NCI-H2227 (cell line): ENCODE results near the gene PAX8.

Experiments
- DNase-seq: peaks from one replicate; lab custom pipeline; 2025; ENCODE audit not compliant: unreplicated experiment; lab: John Stamatoyannopoulos, UW

PAX8 gene

GRCh38 chr2:113209011-113209645, 69.6 kb downstream of the PAX8 start:
- DNase-seq: no peak

- DNase-seq: no peak
Measured at GRCh38 chr2:113208396-113208795, 70.3 kb downstream of the PAX8 start.

- no peak for DNase-seq
Measured at GRCh38 chr2:113207021-113207420, 71.7 kb downstream of the PAX8 start.

DNA sequence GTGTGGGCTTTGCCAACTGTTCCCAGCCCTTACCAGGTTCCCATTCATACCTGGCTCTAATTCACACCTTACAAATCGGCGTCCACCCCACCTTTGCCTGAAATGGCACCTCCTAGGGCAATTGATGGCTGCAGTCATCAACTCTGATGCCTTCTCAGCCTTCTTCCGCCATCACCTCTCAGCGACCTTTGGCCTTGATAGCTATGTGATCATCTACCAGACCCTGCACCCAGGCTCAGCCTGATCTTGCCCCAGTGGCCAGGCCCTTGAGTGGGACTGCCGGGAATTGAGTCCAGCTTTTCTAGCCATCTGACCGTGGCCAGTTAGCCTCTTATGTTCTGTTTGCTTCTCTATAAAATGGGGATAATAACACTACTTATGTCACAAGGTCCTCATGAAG, 72.5 kb downstream of the PAX8 start:
- no peak for DNase-seq

GRCh38 chr2:113203901-113204519, 74.7 kb downstream of the PAX8 start:
- peak; percentile 82 for DNase-seq

- peak; percentile 9 for DNase-seq
Measured at GRCh38 chr2:113203217-113203530, 75.5 kb downstream of the PAX8 start.

GRCh38 chr2:113202305-113203216, 76.2 kb downstream of the PAX8 start:
- no peak for DNase-seq

GRCh38 chr2:113201496-113202304, 77.0 kb downstream of the PAX8 start:
- DNase-seq: no peak

GRCh38 chr2:113200736-113201490, 77.8 kb downstream of the PAX8 start:
- no peak for DNase-seq

GRCh38 chr2:113200236-113200635, 78.5 kb downstream of the PAX8 start:
- no peak for DNase-seq

GRCh38 chr2:113198790-113199612, 79.7 kb downstream of the PAX8 start:
- peak; percentile 93 for DNase-seq

GRCh38 chr2:113198048-113198789, 80.5 kb downstream of the PAX8 start:
- no peak for DNase-seq

DNA sequence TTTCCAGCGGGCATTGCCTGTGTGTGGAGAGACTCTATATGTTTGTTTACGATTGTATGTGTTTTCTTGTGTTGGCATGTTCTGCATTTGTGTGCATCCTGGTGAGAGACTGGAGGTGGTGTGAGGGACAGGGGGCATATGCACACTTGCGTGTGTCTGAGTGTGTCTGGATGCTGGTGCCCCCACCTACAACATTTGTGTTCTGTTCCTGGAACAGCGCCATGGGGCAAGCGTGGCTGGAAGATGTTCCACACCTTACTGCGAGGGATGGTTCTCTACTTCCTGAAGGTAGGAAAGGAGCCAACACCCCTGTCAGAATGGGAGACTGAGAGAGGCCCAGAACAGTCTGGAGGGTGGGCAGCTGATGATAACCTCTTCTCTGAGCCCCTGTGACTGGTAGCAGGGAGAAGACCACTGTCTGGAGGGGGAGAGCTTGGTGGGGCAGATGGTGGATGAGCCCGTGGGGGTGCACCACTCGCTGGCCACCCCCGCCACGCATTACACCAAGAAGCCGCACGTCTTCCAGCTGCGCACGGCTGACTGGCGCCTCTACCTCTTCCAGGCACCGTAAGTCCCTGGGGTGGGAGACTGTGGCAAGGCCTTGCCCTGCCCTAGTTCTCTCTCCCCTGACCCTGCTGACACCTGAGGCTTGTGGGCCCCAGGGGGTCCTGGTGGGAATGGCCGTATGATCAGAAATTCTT, 81.2 kb downstream of the PAX8 start:
- DNase-seq: no peak

- DNase-seq: no peak
Measured at GRCh38 chr2:113196839-113197238, 81.9 kb downstream of the PAX8 start.

DNA sequence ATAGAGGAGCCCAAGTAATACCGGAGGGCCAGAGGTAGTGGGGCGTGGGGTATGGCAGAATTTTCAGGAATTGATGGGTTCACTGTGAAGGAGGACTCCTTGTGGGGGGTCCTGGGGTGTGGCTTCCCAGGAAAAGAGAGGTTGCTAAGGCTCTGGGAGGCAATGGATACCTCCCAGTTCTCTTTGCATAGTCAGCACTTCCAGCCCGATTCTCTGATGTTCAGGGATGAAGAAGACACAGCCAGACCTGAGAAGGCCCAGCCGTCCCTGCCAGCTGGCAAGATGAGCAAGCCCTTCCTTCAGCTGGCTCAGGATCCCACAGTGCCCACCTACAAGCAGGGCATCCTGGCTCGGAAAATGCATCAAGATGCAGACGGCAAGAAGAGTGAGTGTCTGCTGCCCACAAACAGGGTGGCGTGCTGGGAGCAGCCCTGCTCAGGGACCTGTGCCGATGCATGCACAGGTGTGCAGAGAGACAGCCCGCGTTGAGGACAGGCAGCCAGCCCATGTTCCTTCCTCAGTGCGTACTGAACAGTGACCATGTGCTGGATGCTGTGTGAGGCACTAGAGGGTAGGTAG, 82.7 kb downstream of the PAX8 start:
- no peak for DNase-seq

- DNase-seq: no peak
Measured at GRCh38 chr2:113192459-113193100, 86.1 kb downstream of the PAX8 start.

GRCh38 chr2:113190871-113191270, 87.8 kb downstream of the PAX8 start:
- no peak for DNase-seq

GRCh38 chr2:113187771-113188170, 91.0 kb downstream of the PAX8 start:
- DNase-seq: no peak
